ENCODE data around the gene ADAMTS16.

The ADAMTS16 gene

DNA sequence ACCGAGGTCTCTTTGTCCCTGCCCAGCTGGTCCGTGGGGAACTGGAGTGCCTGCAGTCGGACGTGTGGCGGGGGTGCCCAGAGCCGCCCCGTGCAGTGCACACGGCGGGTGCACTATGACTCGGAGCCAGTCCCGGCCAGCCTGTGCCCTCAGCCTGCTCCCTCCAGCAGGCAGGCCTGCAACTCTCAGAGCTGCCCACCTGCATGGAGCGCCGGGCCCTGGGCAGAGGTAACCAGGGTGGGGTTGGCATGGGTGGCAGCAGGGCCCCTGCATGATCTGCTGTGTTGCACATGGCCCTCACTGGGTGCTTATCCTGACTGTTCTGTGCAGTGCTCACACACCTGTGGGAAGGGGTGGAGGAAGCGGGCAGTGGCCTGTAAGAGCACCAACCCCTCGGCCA lies 163.1 kb downstream of the ADAMTS16 start:
- no peak for DNase-seq (ENCODE audit: extremely low spot score)
- CTCF ChIA-PET: no interaction called here
- POLR2A ChIA-PET: no interaction called here
- TF ChIP-seq FOXA1 (IDR thresholded peaks at IDR 0.05) (no peak), ELF4 (IDR thresholded peaks at IDR 0.05) (no peak), ARNT (IDR thresholded peaks at IDR 0.05) (no peak), LEF1 (IDR thresholded peaks at IDR 0.05; ENCODE audit: borderline replicate concordance) (no peak)

- no peak for TF ChIP-seq HDGF (IDR thresholded peaks at IDR 0.05; ENCODE audit: borderline replicate concordance)
- no peak for TF ChIP-seq FOXK2 (IDR thresholded peaks at IDR 0.05)
- TF ChIP-seq ZNF384 (IDR thresholded peaks at IDR 0.05): no peak
- no peak for TF ChIP-seq ARNT (IDR thresholded peaks at IDR 0.05)
- TF ChIP-seq, protein P1, sequence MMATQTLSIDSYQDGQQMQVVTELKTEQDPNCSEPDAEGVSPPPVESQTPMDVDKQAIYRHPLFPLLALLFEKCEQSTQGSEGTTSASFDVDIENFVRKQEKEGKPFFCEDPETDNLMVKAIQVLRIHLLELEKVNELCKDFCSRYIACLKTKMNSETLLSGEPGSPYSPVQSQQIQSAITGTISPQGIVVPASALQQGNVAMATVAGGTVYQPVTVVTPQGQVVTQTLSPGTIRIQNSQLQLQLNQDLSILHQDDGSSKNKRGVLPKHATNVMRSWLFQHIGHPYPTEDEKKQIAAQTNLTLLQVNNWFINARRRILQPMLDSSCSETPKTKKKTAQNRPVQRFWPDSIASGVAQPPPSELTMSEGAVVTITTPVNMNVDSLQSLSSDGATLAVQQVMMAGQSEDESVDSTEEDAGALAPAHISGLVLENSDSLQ (IDR thresholded peaks at IDR 0.05): no peak
- DNase-seq (ENCODE audit: extremely low spot score): no peak
- ChIA-PET CTCF (interaction anchor here (0.6 kb wide), 1 partner anchor 15 kb away, joined by 3 read pairs; no protein-coding TSS in a partner anchor), POLR2A (no interaction called here)
Measured at GRCh38 chr5:5304361-5305020, 164.4 kb downstream of the ADAMTS16 start.

- POLR2A ChIA-PET: no interaction called here
- CTCF ChIA-PET: no interaction called here
- TF ChIP-seq, protein P1 (IDR thresholded peaks at IDR 0.05): no peak
- TF ChIP-seq FOXA1 (IDR thresholded peaks at IDR 0.05): no peak
- no peak for TF ChIP-seq L3MBTL2 (conservative IDR thresholded peaks at IDR 0.05)
- no peak for TF ChIP-seq FOXK2 (IDR thresholded peaks at IDR 0.05)
- TF ChIP-seq SP1 (IDR thresholded peaks at IDR 0.05): no peak
- no peak for TF ChIP-seq BHLHE40 (IDR thresholded peaks at IDR 0.05; ENCODE audit: borderline replicate concordance)
- DNase-seq (ENCODE audit: extremely low spot score): no peak
Measured at GRCh38 chr5:5306696-5307095, 166.6 kb downstream of the ADAMTS16 start.

GRCh38 chr5:5308319-5308718 lies 168.2 kb downstream of the ADAMTS16 start:
- DNase-seq (ENCODE audit: extremely low spot score): no peak
- POLR2A ChIA-PET: no interaction called here
- CTCF ChIA-PET: no interaction called here
- TF ChIP-seq HDGF (IDR thresholded peaks at IDR 0.05; ENCODE audit: borderline replicate concordance): no peak
- TF ChIP-seq, protein P1 (IDR thresholded peaks at IDR 0.05): no peak
- no peak for TF ChIP-seq ZNF384 (IDR thresholded peaks at IDR 0.05)
- no peak for TF ChIP-seq FOXK2 (IDR thresholded peaks at IDR 0.05)
- no peak for TF ChIP-seq TARDBP (IDR thresholded peaks at IDR 0.05)

GRCh38 chr5:5309645-5310044 lies 169.5 kb downstream of the ADAMTS16 start:
- TF ChIP-seq FOXK2 (IDR thresholded peaks at IDR 0.05) (no peak), ELF4 (IDR thresholded peaks at IDR 0.05) (no peak), SUZ12 (IDR thresholded peaks at IDR 0.05) (no peak), CTBP1 (IDR thresholded peaks at IDR 0.05; ENCODE audit: borderline replicate concordance) (no peak), L3MBTL2 (conservative IDR thresholded peaks at IDR 0.05) (no peak), HDGF (IDR thresholded peaks at IDR 0.05; ENCODE audit: borderline replicate concordance) (no peak), TARDBP (IDR thresholded peaks at IDR 0.05) (no peak), BHLHE40 (IDR thresholded peaks at IDR 0.05; ENCODE audit: borderline replicate concordance) (no peak), ARNT (IDR thresholded peaks at IDR 0.05) (no peak), FOXM1 (IDR thresholded peaks at IDR 0.05; ENCODE audit: borderline replicate concordance) (no peak), ZNF384 (IDR thresholded peaks at IDR 0.05) (no peak), SP1 (IDR thresholded peaks at IDR 0.05) (no peak), LEF1 (IDR thresholded peaks at IDR 0.05; ENCODE audit: borderline replicate concordance) (no peak), NFRKB (IDR thresholded peaks at IDR 0.05) (no peak), FOXA1 (IDR thresholded peaks at IDR 0.05) (no peak)
- TF ChIP-seq, protein P1 (IDR thresholded peaks at IDR 0.05): no peak
- no peak for DNase-seq (ENCODE audit: extremely low spot score)
- POLR2A ChIA-PET: interaction anchor here (0.7 kb wide), 1 partner anchor 44 kb away, joined by 3 read pairs; no protein-coding TSS in a partner anchor
- CTCF ChIA-PET: no interaction called here

- DNase-seq (ENCODE audit: extremely low spot score): no peak
- TF ChIP-seq NFRKB (IDR thresholded peaks at IDR 0.05) (no peak), L3MBTL2 (conservative IDR thresholded peaks at IDR 0.05) (no peak), BHLHE40 (IDR thresholded peaks at IDR 0.05; ENCODE audit: borderline replicate concordance) (no peak), ELF4 (IDR thresholded peaks at IDR 0.05) (no peak), ARNT (IDR thresholded peaks at IDR 0.05) (no peak), LEF1 (IDR thresholded peaks at IDR 0.05; ENCODE audit: borderline replicate concordance) (no peak), TARDBP (IDR thresholded peaks at IDR 0.05) (no peak), FOXA1 (IDR thresholded peaks at IDR 0.05) (no peak), SP1 (IDR thresholded peaks at IDR 0.05) (no peak), FOXM1 (IDR thresholded peaks at IDR 0.05; ENCODE audit: borderline replicate concordance) (no peak), CTBP1 (IDR thresholded peaks at IDR 0.05; ENCODE audit: borderline replicate concordance) (no peak)
- CTCF ChIA-PET: no interaction called here
- POLR2A ChIA-PET: no interaction called here
Measured at GRCh38 chr5:5313101-5313635, 173.0 kb downstream of the ADAMTS16 start.
